GM06990 (cell line): ENCODE measurements around the gene VPS11.

ENCODE experiments used
- DNase-seq: peaks from one replicate; pipeline ENCODE4 v3.0.0-alpha.2; 2011; ENCODE audit not compliant: insufficient read length; ENCODE audit errors: extremely low read depth
- H3K27me3 ChIP-seq: replicated peaks from 2 replicates; pipeline ENCODE4 v1.6.0; 2011; ENCODE audit warnings: low read length; ENCODE audit not compliant: control insufficient read depth, insufficient read depth
- H3K36me3 ChIP-seq: 2 replicates; pipeline ENCODE4 v1.5.1; 2011; ENCODE audit warnings: low read length; ENCODE audit not compliant: control insufficient read depth, insufficient read depth
- H3K4me3 ChIP-seq: replicated peaks from 2 replicates; pipeline ENCODE4 v1.5.1; 2011; ENCODE audit warnings: low read depth, mild to moderate bottlenecking, control low read depth, low read length
- TF ChIP-seq, protein P1 (sequence below): IDR thresholded peaks from 2 replicates; pipeline ENCODE4 v1.5.1; 2011; ENCODE audit warnings: low read length, control low read depth, mild to moderate bottlenecking, inconsistent platforms; ENCODE audit not compliant: insufficient read depth, poor library complexity, severe bottlenecking

VPS11 gene

GRCh38 chr11:119087123-119087522 lies 19.5 kb downstream of the VPS11 start:
- no peak for DNase-seq
- TF ChIP-seq, protein P1, sequence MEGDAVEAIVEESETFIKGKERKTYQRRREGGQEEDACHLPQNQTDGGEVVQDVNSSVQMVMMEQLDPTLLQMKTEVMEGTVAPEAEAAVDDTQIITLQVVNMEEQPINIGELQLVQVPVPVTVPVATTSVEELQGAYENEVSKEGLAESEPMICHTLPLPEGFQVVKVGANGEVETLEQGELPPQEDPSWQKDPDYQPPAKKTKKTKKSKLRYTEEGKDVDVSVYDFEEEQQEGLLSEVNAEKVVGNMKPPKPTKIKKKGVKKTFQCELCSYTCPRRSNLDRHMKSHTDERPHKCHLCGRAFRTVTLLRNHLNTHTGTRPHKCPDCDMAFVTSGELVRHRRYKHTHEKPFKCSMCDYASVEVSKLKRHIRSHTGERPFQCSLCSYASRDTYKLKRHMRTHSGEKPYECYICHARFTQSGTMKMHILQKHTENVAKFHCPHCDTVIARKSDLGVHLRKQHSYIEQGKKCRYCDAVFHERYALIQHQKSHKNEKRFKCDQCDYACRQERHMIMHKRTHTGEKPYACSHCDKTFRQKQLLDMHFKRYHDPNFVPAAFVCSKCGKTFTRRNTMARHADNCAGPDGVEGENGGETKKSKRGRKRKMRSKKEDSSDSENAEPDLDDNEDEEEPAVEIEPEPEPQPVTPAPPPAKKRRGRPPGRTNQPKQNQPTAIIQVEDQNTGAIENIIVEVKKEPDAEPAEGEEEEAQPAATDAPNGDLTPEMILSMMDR: no peak
- no peak overlapping the region for H3K4me3 ChIP-seq
- no peaks in the 10 kb centered on the region for H3K27me3 ChIP-seq
- peaks cover 9% of the 10 kb centered on the region for H3K36me3 ChIP-seq

- no peak for DNase-seq
- Histone ChIP-seq H3K4me3 (no peak overlapping the region), H3K27me3 (no peaks in the 10 kb centered on the region)
These were observed 20.2 kb downstream of the VPS11 start for GRCh38 chr11:119087747-119088241.

DNA sequence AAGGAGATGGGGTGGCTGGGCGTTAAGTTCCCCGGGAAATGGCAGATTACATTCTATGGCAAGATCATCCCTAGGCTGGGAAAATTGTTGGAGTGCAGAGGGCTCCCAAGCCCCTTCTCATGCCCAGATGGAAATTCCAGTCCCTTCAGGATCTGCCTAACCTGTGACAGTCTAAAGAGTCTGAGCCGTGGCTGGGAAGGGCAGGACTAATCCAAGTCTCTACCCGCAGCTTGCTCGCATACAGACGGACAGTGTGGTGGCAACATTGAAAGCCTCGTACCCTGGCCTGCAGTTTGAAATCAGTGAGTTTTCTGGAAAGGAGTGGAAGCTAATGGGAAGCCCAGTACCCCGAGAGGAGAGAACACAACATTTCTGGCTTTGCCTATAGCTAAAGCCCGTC lies 20.8 kb downstream of the VPS11 start:
- H3K36me3 ChIP-seq: peaks cover 16% of the 10 kb centered on the region
- no peak for DNase-seq
- TF ChIP-seq, protein P1: no peak
- no peak overlapping the region for H3K4me3 ChIP-seq
- H3K27me3 ChIP-seq: no peaks in the 10 kb centered on the region

More at GRCh38 chr11:119087747-119088241, 20.2 kb downstream of the VPS11 start:
- TF ChIP-seq, protein P1: no peak
- H3K36me3 ChIP-seq: peaks cover 12% of the 10 kb centered on the region

DNA sequence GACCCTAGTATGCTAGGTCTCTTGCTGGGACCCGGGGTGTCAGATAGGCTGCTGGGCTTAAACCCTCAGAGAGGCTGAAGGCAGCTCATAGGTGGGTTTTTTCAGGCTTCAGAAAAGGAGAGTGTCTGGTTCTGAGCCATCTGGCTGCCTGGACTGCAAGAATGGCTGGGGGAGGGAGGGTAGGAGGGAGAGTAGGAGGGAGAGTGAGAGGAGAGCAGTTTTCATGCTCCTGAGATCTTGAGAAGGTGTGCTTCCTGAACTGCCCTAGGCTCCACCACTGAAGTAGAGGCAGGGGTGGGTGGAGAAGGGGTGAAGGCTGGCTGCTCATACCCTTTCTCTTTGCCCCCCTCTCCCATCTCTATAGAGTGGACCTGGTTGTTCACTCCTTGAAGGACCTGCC lies 21.7 kb downstream of the VPS11 start:
- DNase-seq: no peak
- Histone ChIP-seq H3K27me3 (no peaks in the 10 kb centered on the region), H3K4me3 (no peak overlapping the region), H3K36me3 (peaks cover 17% of the 10 kb centered on the region)
- TF ChIP-seq, protein P1: no peak

GRCh38 chr11:119091178-119091577 lies 23.6 kb downstream of the VPS11 start:
- TF ChIP-seq, protein P1: no peak
- Histone ChIP-seq H3K4me3 (no peak overlapping the region), H3K36me3 (peaks cover 17% of the 10 kb centered on the region), H3K27me3 (no peaks in the 10 kb centered on the region)
- DNase-seq: no peak
